ENCODE results near the gene TENM3.

- TF ChIP-seq SIN3A (IDR thresholded peaks at IDR 0.05; ENCODE audit: low read depth, low read length) = no peak
- no peak for TF ChIP-seq SPI1 (IDR thresholded peaks at IDR 0.05; ENCODE audit: borderline replicate concordance, insufficient read depth, low read depth, low read length)
- TF ChIP-seq, protein P1, sequence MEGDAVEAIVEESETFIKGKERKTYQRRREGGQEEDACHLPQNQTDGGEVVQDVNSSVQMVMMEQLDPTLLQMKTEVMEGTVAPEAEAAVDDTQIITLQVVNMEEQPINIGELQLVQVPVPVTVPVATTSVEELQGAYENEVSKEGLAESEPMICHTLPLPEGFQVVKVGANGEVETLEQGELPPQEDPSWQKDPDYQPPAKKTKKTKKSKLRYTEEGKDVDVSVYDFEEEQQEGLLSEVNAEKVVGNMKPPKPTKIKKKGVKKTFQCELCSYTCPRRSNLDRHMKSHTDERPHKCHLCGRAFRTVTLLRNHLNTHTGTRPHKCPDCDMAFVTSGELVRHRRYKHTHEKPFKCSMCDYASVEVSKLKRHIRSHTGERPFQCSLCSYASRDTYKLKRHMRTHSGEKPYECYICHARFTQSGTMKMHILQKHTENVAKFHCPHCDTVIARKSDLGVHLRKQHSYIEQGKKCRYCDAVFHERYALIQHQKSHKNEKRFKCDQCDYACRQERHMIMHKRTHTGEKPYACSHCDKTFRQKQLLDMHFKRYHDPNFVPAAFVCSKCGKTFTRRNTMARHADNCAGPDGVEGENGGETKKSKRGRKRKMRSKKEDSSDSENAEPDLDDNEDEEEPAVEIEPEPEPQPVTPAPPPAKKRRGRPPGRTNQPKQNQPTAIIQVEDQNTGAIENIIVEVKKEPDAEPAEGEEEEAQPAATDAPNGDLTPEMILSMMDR (IDR thresholded peaks at IDR 0.05 in 2 of 3, conservative IDR thresholded peaks at IDR 0.05 in 1 of 3; ENCODE audit: control insufficient read depth in 2 of 3, extremely low read depth in 1 of 3, insufficient read depth in 1 of 3, low read depth in 3 of 3, low read length in 3 of 3) = no peak
- TF ChIP-seq ZNF24 (IDR thresholded peaks at IDR 0.05) = no peak
- no peak for TF ChIP-seq ZBTB40 (IDR thresholded peaks at IDR 0.05; ENCODE audit: borderline replicate concordance)
- TF ChIP-seq EGR1 (IDR thresholded peaks at IDR 0.05; ENCODE audit: borderline replicate concordance in 1 of 2, low read depth in 2 of 2, low read length in 2 of 2) = no peak
- TF ChIP-seq, protein P2, sequence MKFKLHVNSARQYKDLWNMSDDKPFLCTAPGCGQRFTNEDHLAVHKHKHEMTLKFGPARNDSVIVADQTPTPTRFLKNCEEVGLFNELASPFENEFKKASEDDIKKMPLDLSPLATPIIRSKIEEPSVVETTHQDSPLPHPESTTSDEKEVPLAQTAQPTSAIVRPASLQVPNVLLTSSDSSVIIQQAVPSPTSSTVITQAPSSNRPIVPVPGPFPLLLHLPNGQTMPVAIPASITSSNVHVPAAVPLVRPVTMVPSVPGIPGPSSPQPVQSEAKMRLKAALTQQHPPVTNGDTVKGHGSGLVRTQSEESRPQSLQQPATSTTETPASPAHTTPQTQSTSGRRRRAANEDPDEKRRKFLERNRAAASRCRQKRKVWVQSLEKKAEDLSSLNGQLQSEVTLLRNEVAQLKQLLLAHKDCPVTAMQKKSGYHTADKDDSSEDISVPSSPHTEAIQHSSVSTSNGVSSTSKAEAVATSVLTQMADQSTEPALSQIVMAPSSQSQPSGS (IDR thresholded peaks at IDR 0.05; ENCODE audit: low read length) = no peak
- no peak for TF ChIP-seq CHD1 (IDR thresholded peaks at IDR 0.05; ENCODE audit: low read depth, low read length)
- TF ChIP-seq, protein P3, sequence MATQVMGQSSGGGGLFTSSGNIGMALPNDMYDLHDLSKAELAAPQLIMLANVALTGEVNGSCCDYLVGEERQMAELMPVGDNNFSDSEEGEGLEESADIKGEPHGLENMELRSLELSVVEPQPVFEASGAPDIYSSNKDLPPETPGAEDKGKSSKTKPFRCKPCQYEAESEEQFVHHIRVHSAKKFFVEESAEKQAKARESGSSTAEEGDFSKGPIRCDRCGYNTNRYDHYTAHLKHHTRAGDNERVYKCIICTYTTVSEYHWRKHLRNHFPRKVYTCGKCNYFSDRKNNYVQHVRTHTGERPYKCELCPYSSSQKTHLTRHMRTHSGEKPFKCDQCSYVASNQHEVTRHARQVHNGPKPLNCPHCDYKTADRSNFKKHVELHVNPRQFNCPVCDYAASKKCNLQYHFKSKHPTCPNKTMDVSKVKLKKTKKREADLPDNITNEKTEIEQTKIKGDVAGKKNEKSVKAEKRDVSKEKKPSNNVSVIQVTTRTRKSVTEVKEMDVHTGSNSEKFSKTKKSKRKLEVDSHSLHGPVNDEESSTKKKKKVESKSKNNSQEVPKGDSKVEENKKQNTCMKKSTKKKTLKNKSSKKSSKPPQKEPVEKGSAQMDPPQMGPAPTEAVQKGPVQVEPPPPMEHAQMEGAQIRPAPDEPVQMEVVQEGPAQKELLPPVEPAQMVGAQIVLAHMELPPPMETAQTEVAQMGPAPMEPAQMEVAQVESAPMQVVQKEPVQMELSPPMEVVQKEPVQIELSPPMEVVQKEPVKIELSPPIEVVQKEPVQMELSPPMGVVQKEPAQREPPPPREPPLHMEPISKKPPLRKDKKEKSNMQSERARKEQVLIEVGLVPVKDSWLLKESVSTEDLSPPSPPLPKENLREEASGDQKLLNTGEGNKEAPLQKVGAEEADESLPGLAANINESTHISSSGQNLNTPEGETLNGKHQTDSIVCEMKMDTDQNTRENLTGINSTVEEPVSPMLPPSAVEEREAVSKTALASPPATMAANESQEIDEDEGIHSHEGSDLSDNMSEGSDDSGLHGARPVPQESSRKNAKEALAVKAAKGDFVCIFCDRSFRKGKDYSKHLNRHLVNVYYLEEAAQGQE (IDR thresholded peaks at IDR 0.05; ENCODE audit: low read depth, low read length) = no peak
- no peak for TF ChIP-seq GABPA (IDR thresholded peaks at IDR 0.05; ENCODE audit: low read depth)
- no peak for TF ChIP-seq RUNX3 (IDR thresholded peaks at IDR 0.05; ENCODE audit: low read length)
- no peak for TF ChIP-seq IRF5 (IDR thresholded peaks at IDR 0.05; ENCODE audit: borderline replicate concordance)
- TF ChIP-seq, protein P4, sequence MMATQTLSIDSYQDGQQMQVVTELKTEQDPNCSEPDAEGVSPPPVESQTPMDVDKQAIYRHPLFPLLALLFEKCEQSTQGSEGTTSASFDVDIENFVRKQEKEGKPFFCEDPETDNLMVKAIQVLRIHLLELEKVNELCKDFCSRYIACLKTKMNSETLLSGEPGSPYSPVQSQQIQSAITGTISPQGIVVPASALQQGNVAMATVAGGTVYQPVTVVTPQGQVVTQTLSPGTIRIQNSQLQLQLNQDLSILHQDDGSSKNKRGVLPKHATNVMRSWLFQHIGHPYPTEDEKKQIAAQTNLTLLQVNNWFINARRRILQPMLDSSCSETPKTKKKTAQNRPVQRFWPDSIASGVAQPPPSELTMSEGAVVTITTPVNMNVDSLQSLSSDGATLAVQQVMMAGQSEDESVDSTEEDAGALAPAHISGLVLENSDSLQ (IDR thresholded peaks at IDR 0.05) = no peak
Measured at GRCh38 chr4:182425302-182425701, 182.1 kb downstream of the TENM3 start.

Measured in GM12878 (cell line).